GM19324 (cell line): ENCODE results near the gene ANXA7.
"Not testable (repeated sequence)": the region's sequence is repeated elsewhere in the genome, so short reads cannot be mapped to it uniquely, and the experiment has no call there.

Source experiments
- ATAC-seq: cut with Tn5 transposase; IDR thresholded peaks from one replicate; pipeline ENCODE4 v1.9.1; 2021; ENCODE audit warnings: mild to moderate bottlenecking, moderate library complexity; ENCODE audit not compliant: unreplicated experiment, low FRiP score

The ANXA7 gene

DNA sequence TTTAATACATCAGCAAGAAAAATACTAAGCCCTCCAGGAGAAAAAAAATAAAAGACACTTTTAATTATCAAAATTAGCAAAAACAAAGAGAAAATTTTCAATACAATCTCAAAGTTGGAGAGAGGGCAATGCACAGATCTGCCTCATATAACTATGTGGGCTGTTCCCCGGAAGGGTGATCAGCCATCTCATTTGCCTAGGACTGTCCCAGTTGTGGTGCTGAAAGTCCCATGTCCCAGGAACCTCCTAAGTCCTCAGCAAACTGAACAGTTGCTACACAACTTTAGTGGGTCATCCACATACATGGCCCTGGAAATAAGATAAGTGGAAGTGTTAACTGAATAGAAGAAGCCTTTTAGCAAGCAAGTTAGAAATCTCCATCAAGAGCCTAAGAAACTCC, 69.6 kb downstream of the ANXA7 start:
- ATAC-seq: no peak

DNA sequence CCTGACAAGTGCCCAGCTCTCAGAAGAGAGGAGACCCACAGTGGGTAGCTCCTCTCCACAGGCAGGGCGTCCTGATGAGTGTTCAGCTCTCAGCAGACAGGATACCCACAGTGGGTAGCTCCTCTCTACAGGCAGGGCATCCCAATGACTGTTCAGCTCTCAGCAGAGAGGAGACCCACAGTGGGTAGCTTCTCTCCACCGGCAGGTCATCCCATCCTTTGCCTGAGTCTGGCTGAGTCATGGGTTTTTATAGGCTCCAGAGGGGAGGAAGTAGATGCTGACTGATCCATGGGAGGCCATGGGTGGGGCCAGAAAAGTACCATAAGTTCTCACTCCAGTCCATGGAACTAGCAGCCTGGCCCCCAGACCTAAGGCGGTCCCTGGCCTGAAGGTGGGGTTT, 73.7 kb downstream of the ANXA7 start:
- no peak for ATAC-seq

DNA sequence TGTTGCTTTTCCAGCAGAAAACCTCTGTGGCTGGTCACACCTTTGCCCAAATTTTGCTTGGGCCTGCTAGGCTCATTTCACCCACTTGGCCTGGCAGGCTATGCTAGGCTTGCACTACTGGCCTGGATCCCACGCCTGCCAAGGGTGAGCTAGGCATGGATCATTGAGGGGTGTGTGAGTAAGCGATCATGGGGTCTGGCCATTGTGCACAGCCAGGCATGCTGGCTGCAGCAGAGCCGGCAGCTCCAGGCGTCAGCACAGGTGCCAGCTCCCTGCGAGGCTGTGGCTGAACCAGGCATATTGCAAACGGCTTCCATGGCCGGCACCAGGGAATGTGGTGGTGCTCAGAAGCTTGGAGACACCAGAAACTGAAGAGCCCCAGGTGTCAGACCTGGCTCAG, 74.4 kb downstream of the ANXA7 start:
- ATAC-seq: no peak

DNA sequence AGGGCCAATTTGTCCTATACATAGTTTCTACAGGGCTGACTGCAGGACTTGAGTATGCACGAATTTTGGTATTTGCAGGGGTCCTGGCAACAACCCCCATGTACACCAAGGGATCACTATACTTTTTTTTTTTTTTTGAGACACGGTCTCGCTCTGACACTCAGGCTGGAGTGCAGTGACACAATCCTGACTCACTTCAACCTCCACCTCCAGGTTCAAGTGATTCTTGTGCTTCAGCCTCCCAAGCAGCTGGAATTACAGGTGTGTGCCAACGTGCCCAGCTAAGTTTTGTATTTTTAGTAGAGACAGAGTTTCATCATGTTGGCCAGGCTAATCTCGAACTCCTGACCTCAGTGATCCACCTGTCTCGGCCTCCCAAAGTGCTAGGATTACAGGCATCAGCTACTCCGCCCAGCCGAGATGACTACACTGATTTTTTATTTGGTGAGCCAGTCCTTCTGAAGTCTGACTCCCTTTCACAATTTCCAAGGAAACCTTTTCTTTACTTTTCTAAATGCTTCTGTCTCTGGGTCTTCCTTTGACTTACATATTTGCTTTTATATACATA, 75.0 kb downstream of the ANXA7 start:
- ATAC-seq: no peak

DNA sequence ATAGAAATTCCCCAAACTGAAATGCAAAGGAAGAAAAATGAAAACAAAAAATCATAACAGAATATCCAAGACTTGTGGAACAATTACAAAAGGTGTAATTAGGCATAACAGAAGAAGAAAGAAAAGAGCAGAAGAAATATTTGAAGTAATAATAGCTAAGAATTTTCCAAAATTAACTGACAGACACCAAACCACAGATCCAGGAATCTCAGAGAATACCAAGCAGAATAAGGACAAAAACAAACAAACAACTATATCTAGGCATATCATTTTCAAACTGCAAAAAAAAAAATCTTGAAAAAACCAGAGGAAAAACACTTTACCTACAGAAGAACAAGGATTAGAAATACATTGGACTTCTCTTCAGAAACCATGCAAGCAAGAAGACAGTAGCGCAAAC, 80.7 kb downstream of the ANXA7 start:
- no peak for ATAC-seq

DNA sequence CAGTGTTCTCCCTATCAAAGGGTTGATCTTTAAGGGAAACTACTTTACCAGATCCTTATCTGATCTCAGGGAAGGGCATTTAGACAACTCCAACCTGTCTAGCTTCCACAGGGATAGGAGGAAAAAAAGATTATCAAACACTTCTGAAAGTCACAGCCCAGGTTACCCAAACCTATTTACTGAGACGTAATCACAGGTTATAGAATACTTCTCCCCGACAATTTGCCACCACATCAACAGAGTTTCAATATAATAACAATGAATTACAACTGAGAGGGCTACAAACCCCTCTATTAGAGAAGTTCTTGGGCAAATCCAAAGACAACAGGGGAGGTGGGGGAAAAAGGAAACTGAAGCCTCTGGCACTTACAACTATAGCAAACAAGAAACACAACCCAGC, 81.5 kb downstream of the ANXA7 start:
- ATAC-seq: no peak

DNA sequence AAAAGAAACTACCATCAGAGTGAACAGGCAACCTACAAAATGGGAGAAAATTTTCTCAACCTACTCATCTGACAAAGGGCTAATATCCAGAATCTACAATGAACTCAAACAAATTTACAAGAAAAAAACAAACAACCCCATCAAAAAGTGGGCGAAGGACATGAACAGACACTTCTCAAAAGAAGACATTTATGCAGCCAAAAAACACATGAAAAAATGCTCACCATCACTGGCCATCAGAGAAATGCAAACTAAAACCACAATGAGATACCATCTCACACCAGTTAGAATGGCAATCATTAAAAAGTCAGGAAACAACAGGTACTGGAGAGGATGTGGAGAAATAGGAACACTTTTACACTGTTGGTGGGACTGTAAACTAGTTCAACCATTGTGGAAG, 85.3 kb downstream of the ANXA7 start:
- ATAC-seq: not testable (repeated sequence)

DNA sequence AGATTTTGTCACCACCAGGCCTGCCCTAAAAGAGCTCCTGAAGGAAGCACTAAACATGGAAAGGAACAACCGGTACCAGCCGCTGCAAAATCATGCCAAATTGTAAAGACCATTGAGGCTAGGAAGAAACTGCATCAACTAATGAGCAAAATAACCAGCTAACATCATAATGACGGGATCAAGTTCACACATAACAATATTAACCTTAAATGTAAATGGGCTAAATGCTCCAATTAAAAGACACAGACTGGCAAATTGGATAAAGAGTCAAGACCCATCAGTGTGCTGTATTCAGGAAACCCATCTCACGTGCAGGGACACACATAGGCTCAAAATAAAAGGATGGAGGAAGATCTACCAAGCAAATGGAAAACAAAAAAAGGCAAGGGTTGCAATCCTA, 88.6 kb downstream of the ANXA7 start:
- ATAC-seq: not testable (repeated sequence)
